Esophagus muscularis mucosa (tissue), 4 donors: ENCODE data around the gene ACTL8. TPM values are rescaled to one million over a fixed set of nuclear protein-coding genes. Genes with fewer than 3 reads are reported as not detected.

Source experiments
- DNase-seq: peaks from one replicate; pipeline ENCODE4 v3.0.0-alpha.2; 2017; ENCODE audit errors: extremely low spot score
- H3K27ac ChIP-seq, 4 donors: fragments of 200-600 bp; sonication (generic); replicated peaks in 1 of 4; 1 replicate in 3 of 4; 2 replicates in 1 of 4; pipeline ENCODE4 v1.5.1; 2016 to 2019; ENCODE audit warnings: mild to moderate bottlenecking in 1 of 4
- H3K27me3 ChIP-seq, 4 donors: fragments of 200-600 bp; sonication (generic); one replicate each; pipeline versions ENCODE4 v1.5.1 to v1.6.0; 2016 to 2019
- H3K36me3 ChIP-seq, 4 donors: fragments of 200-600 bp; sonication (generic); one replicate each; pipeline ENCODE4 v1.5.1; 2016 to 2019
- H3K4me1 ChIP-seq, 4 donors: fragments of 200-600 bp; sonication (generic); one replicate each; pipeline ENCODE4 v1.5.1; 2016 to 2019
- H3K4me3 ChIP-seq, 4 donors: fragments of 200-600 bp; sonication (generic); 1 replicate in 2 of 4; 2 replicates in 2 of 4; pipeline ENCODE4 v1.5.1; 2016 to 2019; ENCODE audit warnings: mild to moderate bottlenecking in 4 of 4, moderate library complexity in 1 of 4
- H3K9me3 ChIP-seq, 4 donors: fragments of 200-600 bp; sonication (generic); 1 replicate in 3 of 4; 2 replicates in 1 of 4; pipeline ENCODE4 v1.5.1; 2016 to 2019
- CTCF ChIP-seq, 3 experiments: fragments of 200-600 bp in 2 of 3; fragments of 450-650 bp in 1 of 3; sonication (generic) in 2 of 3; IDR thresholded peaks; one replicate each; pipeline ENCODE4 v1.5.1; 2017 to 2019; ENCODE audit warnings: antibody characterized with exemption in 3 of 3, mild to moderate bottlenecking in 2 of 3, moderate library complexity in 1 of 3
- EP300 ChIP-seq: sonication (generic); formaldehyde crosslinking; IDR thresholded peaks from one replicate; pipeline ENCODE4 v1.6.1; 2017; ENCODE audit warnings: antibody characterized with exemption
- POLR2A ChIP-seq: fragments of 450-650 bp; IDR thresholded peaks from one replicate; pipeline ENCODE4 v1.6.1; 2017; ENCODE audit warnings: antibody characterized with exemption, moderate library complexity, mild to moderate bottlenecking, low read depth
- POLR2AphosphoS5 ChIP-seq, 2 donors: sonication (generic); formaldehyde crosslinking; IDR thresholded peaks; one replicate each; pipeline ENCODE4 v1.6.1; 2017; ENCODE audit warnings: antibody characterized with exemption in 2 of 2
- WGBS: methylation state at CpG from one replicate; pipeline ENCODE4 v1.1.5; 2018; 5-methylcytosine and 5-hydroxymethylcytosine counted together
- intact Hi-C: fragments of 100-400 bp; cut with DNase I; formaldehyde crosslinking; loops from one replicate; pipeline ENCODE4 v1.15.1; 2023
- total RNA-seq, 4 donors: library from RNA; depleted of rRNA; stranded (reverse); fragments of >200 nt; gene quantifications; one replicate each; pipeline versions ENCODE4 v1.1.0 to v1.2.1, GENCODE V29; 2016

ACTL8 gene
- total RNA-seq, 4 donors from 2014 or later, result not detected

- WGBS, result 91% methylated on average over 22 of the region's 22 CpGs
- no peaks in the 10 kb centered on the region for H3K4me1 ChIP-seq
- H3K27ac ChIP-seq, result no peak overlapping the region
- TF ChIP-seq CTCF (IDR thresholded peaks at IDR 0.05) (no peak), POLR2AphosphoS5 (IDR thresholded peaks at IDR 0.05) (no peak), EP300 (no peak), POLR2A (no peak)
- H3K4me3 ChIP-seq, result no peak overlapping the region
- H3K9me3 ChIP-seq, result no peaks in the 10 kb centered on the region
- no peak for DNase-seq
- intact Hi-C loops, result loop anchor here (10.0 kb wide), 1 partner anchor 328 kb away; no protein-coding TSS in a partner anchor
- H3K27me3 ChIP-seq, result peaks cover 0 to 82% (median 7%) of the 10 kb centered on the region in 4 donors
- H3K36me3 ChIP-seq, result no peaks in the 10 kb centered on the region
These were observed 67.8 kb downstream of the ACTL8 start for GRCh38 chr1:17822741-17823426.

- H3K36me3 ChIP-seq, result no peaks in the 10 kb centered on the region
- no peaks in the 10 kb centered on the region for H3K9me3 ChIP-seq
- no peak for TF ChIP-seq POLR2A
- no peak for TF ChIP-seq EP300
- TF ChIP-seq POLR2AphosphoS5 (IDR thresholded peaks at IDR 0.05), result no peak
- TF ChIP-seq CTCF (IDR thresholded peaks at IDR 0.05), result no peak
- H3K4me1 ChIP-seq, result no peaks in the 10 kb centered on the region
- no peak overlapping the region for H3K4me3 ChIP-seq
- no peak overlapping the region for H3K27ac ChIP-seq
- intact Hi-C loops, result loop anchor here (10.0 kb wide), 1 partner anchor 331 kb away; no protein-coding TSS in a partner anchor
- H3K27me3 ChIP-seq, result peaks cover 0 to 83% (median 7%) of the 10 kb centered on the region in 4 donors
- 72% methylated on average over 18 of the region's 33 CpGs for WGBS
- no peak for DNase-seq
These were observed 70.4 kb downstream of the ACTL8 start for GRCh38 chr1:17825273-17826164.

- 88% methylated on average over 3 of the region's 16 CpGs for WGBS
- Histone ChIP-seq H3K9me3 (no peaks in the 10 kb centered on the region), H3K36me3 (no peaks in the 10 kb centered on the region), H3K27ac (no peak overlapping the region), H3K4me1 (no peaks in the 10 kb centered on the region), H3K4me3 (no peak overlapping the region), H3K27me3 (peaks cover 0 to 85% (median 7%) of the 10 kb centered on the region in 4 donors)
- peak; percentile 35 to 55 (median 46) for TF ChIP-seq CTCF (IDR thresholded peaks at IDR 0.05)
- TF ChIP-seq POLR2A, result no peak
- no peak for TF ChIP-seq POLR2AphosphoS5 (IDR thresholded peaks at IDR 0.05)
- DNase-seq, result no peak
- intact Hi-C loops, result loop anchor here (10.0 kb wide), 1 partner anchor 331 kb away; no protein-coding TSS in a partner anchor
These were observed 71.0 kb downstream of the ACTL8 start for GRCh38 chr1:17826165-17826488.

- no peaks in the 10 kb centered on the region for H3K36me3 ChIP-seq
- no peak for DNase-seq
- WGBS, result 35% methylated on average over 4 of the region's 4 CpGs
- no peak overlapping the region for H3K27ac ChIP-seq
- TF ChIP-seq EP300 (no peak), POLR2AphosphoS5 (IDR thresholded peaks at IDR 0.05) (no peak), POLR2A (no peak), CTCF (IDR thresholded peaks at IDR 0.05) (no peak)
- no peak overlapping the region for H3K4me3 ChIP-seq
- no peaks in the 10 kb centered on the region for H3K9me3 ChIP-seq
- no peaks in the 10 kb centered on the region for H3K4me1 ChIP-seq
- H3K27me3 ChIP-seq, result peaks cover 0 to 79% (median 7%) of the 10 kb centered on the region in 4 donors
- intact Hi-C loops, result loop anchor here (10.0 kb wide), 1 partner anchor 334 kb away; no protein-coding TSS in a partner anchor
These were observed 73.9 kb downstream of the ACTL8 start for GRCh38 chr1:17828991-17829390.
